H1 (cell line): ENCODE results near the gene TRIM71. TPM values are rescaled to one million over a fixed set of nuclear protein-coding genes. Genes with fewer than 3 reads are reported as not detected.

Source experiments
- CTCF ChIA-PET: fragments of 300-600 bp; sonication (Branson Sonifier 250); formaldehyde crosslinking; loops from one replicate; lab custom pipeline; 2021; ENCODE audit not compliant: partially characterized antibody; lab: Charles Lee
- POLR2A ChIA-PET: fragments of 300-600 bp; sonication (Branson Sonifier 250); formaldehyde crosslinking; loops from one replicate; lab custom pipeline; 2021; ENCODE audit warnings: inconsistent platforms; ENCODE audit not compliant: partially characterized antibody; lab: Charles Lee
- DNase-seq, 2 experiments: peaks; one replicate each; pipeline versions ENCODE4 v3.0.0 to v3.0.0-alpha.2; 2010 to 2022; ENCODE audit warnings: low spot score in 2 of 2, low read depth in 1 of 2, mixed read lengths in 1 of 2
- FAIRE-seq: peaks from 2 replicates; lab custom pipeline; 2011; peaks lifted over from hg19 to GRCh38; lab: Jason Lieb, UNC
- H2AFZ ChIP-seq: 2 replicates; pipeline ENCODE4 v1.8.1; 2012; ENCODE audit warnings: low read length, inconsistent platforms
- H2AK5ac ChIP-seq: 2 replicates; pipeline ENCODE4 v1.6.1; 2013; ENCODE audit warnings: low read depth, low read length
- H2BK120ac ChIP-seq: replicated peaks from 2 replicates; pipeline ENCODE3; 2013; ENCODE audit warnings: low read depth, low read length, inconsistent platforms
- H2BK12ac ChIP-seq: 2 replicates; pipeline ENCODE4 v1.6.1; 2013; ENCODE audit warnings: low read depth, low read length
- H2BK15ac ChIP-seq: 2 replicates; pipeline ENCODE4 v1.6.1; 2013; ENCODE audit warnings: low read length
- H2BK20ac ChIP-seq: 2 replicates; pipeline ENCODE4 v1.6.1; 2013; ENCODE audit warnings: low read length
- H2BK5ac ChIP-seq: 2 replicates; pipeline ENCODE4 v1.6.1; 2013; ENCODE audit warnings: low read depth, low read length
- H3K14ac ChIP-seq: 2 replicates; pipeline ENCODE4 v1.6.1; 2013; ENCODE audit warnings: inconsistent platforms; ENCODE audit not compliant: insufficient read length
- H3K18ac ChIP-seq: 2 replicates; pipeline ENCODE4 v1.6.1; 2013; ENCODE audit warnings: low read length; ENCODE audit errors: extremely low read depth
- H3K23ac ChIP-seq: 2 replicates; pipeline ENCODE4 v1.6.1; 2013; ENCODE audit warnings: inconsistent platforms; ENCODE audit not compliant: insufficient read length
- H3K23me2 ChIP-seq: 2 replicates; pipeline ENCODE4 v1.6.1; 2013; ENCODE audit warnings: low read depth, low read length
- H3K27ac ChIP-seq: 2 replicates; pipeline ENCODE4 v1.6.1; 2011; ENCODE audit warnings: low read depth, low read length, inconsistent platforms
- H3K27me3 ChIP-seq, 4 experiments: replicated peaks in 1 of 4; 1 replicate in 1 of 4; 2 replicates in 3 of 4; pipeline versions ENCODE4 v1.6.1 to v1.8.1; 2011 to 2013; ENCODE audit warnings: low read length in 3 of 4, mild to moderate bottlenecking in 3 of 4, inconsistent platforms in 2 of 4, mixed read lengths in 2 of 4, moderate library complexity in 1 of 4; ENCODE audit not compliant: control insufficient read depth in 3 of 4, insufficient read depth in 3 of 4; ENCODE audit errors: extremely low read depth in 1 of 4
- H3K36me3 ChIP-seq, 4 experiments: 2 replicates each; pipeline versions ENCODE4 v1.6.1 to v1.8.1; 2011 to 2013; ENCODE audit warnings: mild to moderate bottlenecking in 4 of 4, low read length in 3 of 4, moderate library complexity in 2 of 4, control low read depth in 1 of 4, inconsistent platforms in 1 of 4; ENCODE audit not compliant: insufficient read depth in 4 of 4, control insufficient read depth in 2 of 4
- H3K4ac ChIP-seq: replicated peaks from 2 replicates; pipeline ENCODE3; 2013; ENCODE audit warnings: low read length, low read depth, mixed read lengths, inconsistent platforms; ENCODE audit not compliant: insufficient read length
- H3K4me1 ChIP-seq, 4 experiments: replicated peaks in 1 of 4; 1 replicate in 1 of 4; 2 replicates in 3 of 4; pipeline versions ENCODE4 v1.6.1 to v1.8.1; 2011 to 2013; ENCODE audit warnings: low read length in 3 of 4, inconsistent platforms in 2 of 4, mixed read lengths in 1 of 4; ENCODE audit not compliant: insufficient read depth in 4 of 4, control insufficient read depth in 3 of 4
- H3K4me2 ChIP-seq, 2 experiments: 2 replicates each; pipeline versions ENCODE4 v1.6.1 to v1.8.1; 2011 to 2013; ENCODE audit warnings: low read depth in 2 of 2, low read length in 2 of 2, control low read depth in 1 of 2, inconsistent platforms in 1 of 2, mild to moderate bottlenecking in 1 of 2; ENCODE audit not compliant: insufficient read depth in 1 of 2
- H3K4me3 ChIP-seq, 4 experiments: fragments of 200-600, 300-600 bp in 1 of 4; sonication (generic), shearing (Covaris generic), sonication (Bioruptor Twin) in 1 of 4; 2 replicates each; pipeline versions ENCODE4 v1.5.1 to v1.8.1; 2011 to 2016; ENCODE audit warnings: low read length in 4 of 4, low read depth in 3 of 4, control low read depth in 2 of 4, inconsistent platforms in 2 of 4, mild to moderate bottlenecking in 2 of 4, mixed read lengths in 1 of 4, moderate library complexity in 1 of 4; ENCODE audit not compliant: insufficient read depth in 2 of 4; ENCODE audit errors: extremely low read depth in 1 of 4
- H3K56ac ChIP-seq: replicated peaks from 2 replicates; pipeline ENCODE3; 2013; ENCODE audit warnings: low read depth, mild to moderate bottlenecking, mixed read lengths, low read length, inconsistent platforms; ENCODE audit not compliant: insufficient read length
- H3K79me1 ChIP-seq: 2 replicates; pipeline ENCODE4 v1.6.1; 2013; ENCODE audit warnings: low read depth, low read length, control low read depth
- H3K79me2 ChIP-seq, 2 experiments: 2 replicates each; pipeline versions ENCODE4 v1.6.1 to v1.8.1; 2012 to 2013; ENCODE audit warnings: low read length in 2 of 2, mild to moderate bottlenecking in 2 of 2, inconsistent platforms in 1 of 2; ENCODE audit not compliant: insufficient read depth in 2 of 2, control insufficient read depth in 1 of 2
- H3K9ac ChIP-seq, 4 experiments: replicated peaks in 1 of 4; 1 replicate in 1 of 4; 2 replicates in 3 of 4; pipeline versions ENCODE4 v1.6.1 to v1.8.1; 2011 to 2013; ENCODE audit warnings: low read depth in 3 of 4, low read length in 3 of 4, control low read depth in 2 of 4, mild to moderate bottlenecking in 2 of 4, moderate library complexity in 2 of 4, inconsistent platforms in 1 of 4; ENCODE audit errors: extremely low read depth in 1 of 4
- H3K9me3 ChIP-seq, 2 experiments: 2 replicates each; pipeline versions ENCODE4 v1.6.1 to v1.8.1; 2012 to 2013; ENCODE audit warnings: mild to moderate bottlenecking in 2 of 2, moderate library complexity in 2 of 2, control low read depth in 1 of 2, inconsistent platforms in 1 of 2, low read depth in 1 of 2, low read length in 1 of 2, mixed read lengths in 1 of 2; ENCODE audit not compliant: insufficient read depth in 2 of 2
- H4K20me1 ChIP-seq, 2 experiments: replicated peaks in 1 of 2; 2 replicates each; pipeline versions ENCODE3 to v1.8.1; 2011 to 2013; ENCODE audit warnings: inconsistent platforms in 2 of 2, low read length in 2 of 2, mild to moderate bottlenecking in 1 of 2; ENCODE audit not compliant: insufficient read depth in 2 of 2, control insufficient read depth in 1 of 2
- H4K5ac ChIP-seq: 2 replicates; pipeline ENCODE4 v1.6.1; 2013; ENCODE audit warnings: low read length, low read depth, mixed read lengths, inconsistent platforms; ENCODE audit not compliant: insufficient read length
- H4K8ac ChIP-seq: 2 replicates; pipeline ENCODE4 v1.8.0; 2013; ENCODE audit warnings: mild to moderate bottlenecking, moderate library complexity, low read length, inconsistent platforms; ENCODE audit not compliant: insufficient read depth; ENCODE audit errors: extremely low read depth
- H4K91ac ChIP-seq: replicated peaks from 2 replicates; pipeline ENCODE3; 2013; ENCODE audit warnings: low read length, mixed read lengths, inconsistent platforms; ENCODE audit not compliant: insufficient read length
- ATF2 ChIP-seq: IDR thresholded peaks from 2 replicates; pipeline ENCODE4 v1.6.1; 2012; ENCODE audit warnings: low read length, inconsistent platforms
- CTBP2 ChIP-seq: IDR thresholded peaks from 2 replicates; pipeline ENCODE4 v1.7.0; 2011; ENCODE audit warnings: borderline replicate concordance, mild to moderate bottlenecking, moderate library complexity, mixed read lengths, low read length; ENCODE audit not compliant: insufficient read depth, insufficient read length
- EZH2 ChIP-seq: fragments of 200-600 bp; sonication (generic); IDR thresholded peaks from 2 replicates; pipeline ENCODE4 v1.7.1; 2012; ENCODE audit warnings: low read depth, mild to moderate bottlenecking, moderate library complexity, low read length, inconsistent platforms; ENCODE audit not compliant: severe bottlenecking
- HDAC6 ChIP-seq: IDR thresholded peaks from one replicate; pipeline ENCODE4 v1.7.1; 2012; ENCODE audit warnings: low read depth, mild to moderate bottlenecking, inconsistent platforms, low read length, moderate library complexity
- KDM1A ChIP-seq: fragments of 200-600, 300-600 bp; sonication (generic); IDR thresholded peaks from 2 replicates; pipeline ENCODE4 v1.7.1; 2016; ENCODE audit warnings: mild to moderate bottlenecking, low read length, borderline replicate concordance
- KDM5A ChIP-seq: fragments of 200-600 bp; IDR thresholded peaks from 2 replicates; pipeline ENCODE4 v1.7.1; 2012; ENCODE audit warnings: mild to moderate bottlenecking, low read length, inconsistent platforms, mixed read lengths
- POLR2A ChIP-seq, 2 experiments: IDR thresholded peaks; 1 replicate in 1 of 2; 2 replicates in 1 of 2; pipeline ENCODE4 v1.6.1; 2011; ENCODE audit warnings: low read depth in 2 of 2, low read length in 2 of 2, mild to moderate bottlenecking in 2 of 2; ENCODE audit errors: control extremely low read depth in 1 of 2
- RNF2 ChIP-seq: fragments of 200-900, 300-1000 bp; sonication (generic); IDR thresholded peaks from 2 replicates; pipeline ENCODE4 v1.7.1; 2016; ENCODE audit warnings: borderline replicate concordance, low read depth, mild to moderate bottlenecking, antibody characterized with exemption, low read length; ENCODE audit not compliant: poor library complexity, severe bottlenecking; ENCODE audit errors: missing control alignments
- SP1 ChIP-seq: IDR thresholded peaks from 2 replicates; pipeline ENCODE4 v1.6.1; 2011; ENCODE audit warnings: low read depth, low read length
- SP4 ChIP-seq: IDR thresholded peaks from 2 replicates; pipeline ENCODE4 v1.6.1; 2012; ENCODE audit warnings: low read length, inconsistent platforms
- TAF7 ChIP-seq: optimal IDR thresholded peaks from 2 replicates; pipeline ENCODE3; 2011; ENCODE audit warnings: low read depth, mild to moderate bottlenecking, inconsistent platforms, low read length, moderate library complexity, borderline replicate concordance
- WGBS, 2 experiments: shearing (Covaris generic) in 1 of 2; methylation state at CpG; one replicate each; pipeline versions ENCODE4 v1.1.6 to v1.1.7; 2013 to 2015; ENCODE audit warnings: low lambda C conversion rate in 2 of 2, mixed read lengths in 2 of 2, inconsistent platforms in 1 of 2, low coverage in 1 of 2, missing lambda C conversion rate in 1 of 2; ENCODE audit not compliant: insufficient replicate concordance in 2 of 2, insufficient coverage in 1 of 2, insufficient read length in 1 of 2; ENCODE audit errors: extremely low coverage in 1 of 2, missing lambda C conversion rate in 1 of 2; 5-methylcytosine and 5-hydroxymethylcytosine counted together
- polyA plus RNA-seq, 7 experiments: library from polyadenylated mRNA; depleted of rRNA in 3 of 7; stranded (reverse) in 5 of 7; unstranded in 2 of 7; fragments of >200 nt in 5 of 7; fragments of 200-250 nt in 2 of 7; gene quantifications; 1 replicate in 5 of 7; 2 replicates in 1 of 7; 4 replicates in 1 of 7; pipeline versions ENCODE4 v1.2.1 to v1.2.3, GENCODE V29; 2011 to 2013; ENCODE audit warnings: missing spikeins in 2 of 7, mixed read lengths in 2 of 7
- total RNA-seq: library from RNA; stranded (reverse); fragmentation: NEBNext Ultra II Directional; extraction: Animal tissue kit (Norgen Biotek cat#: 25700); gene quantifications from 2 replicates; pipeline ENCODE4 v1.2.1, GENCODE V29; 2021

TRIM71 gene
- total and polyA plus RNA-seq, 2 of the 8 experiments (the other 6 are each of a cell fraction or from before 2014, with no cell fraction given), result 53.7 to 293 TPM

GRCh38 chr3:32850636-32851035, 32.8 kb downstream of the TRIM71 start:
- H4K91ac ChIP-seq, result no peak overlapping the region
- peaks cover 63 to 68% of the 10 kb centered on the region in 2 experiments for H4K20me1 ChIP-seq
- H4K8ac ChIP-seq, result no peak overlapping the region
- H3K56ac ChIP-seq, result no peak overlapping the region
- no peak overlapping the region for H3K14ac ChIP-seq
- ChIA-PET CTCF (interaction anchor here (0.8 to 1.6 kb wide), 4 partner anchors 14 to 52 kb away, joined by 3 to 6 read pairs (median 4); no protein-coding TSS in a partner anchor), POLR2A (interaction anchor here (1.0 to 7.0 kb wide), 11 partner anchors 12 to 123 kb away, joined by 3 to 91 read pairs (median 5); no protein-coding TSS in a partner anchor)
- no peak overlapping the region for H3K23ac ChIP-seq
- no peak overlapping the region for H2BK120ac ChIP-seq
- no peak overlapping the region for H2BK20ac ChIP-seq
- no peak overlapping the region for H3K4ac ChIP-seq
- H3K23me2 ChIP-seq, result 0 out of 2 replicates have a peak, but pooled peaks cover 2% of the 10 kb centered on the region
- no peak overlapping the region for H2AFZ ChIP-seq
- H2BK5ac ChIP-seq, result no peak overlapping the region
- H3K4me1 ChIP-seq, result peaks cover 38 to 63% (median 50%) of the 10 kb centered on the region in 4 experiments
- FAIRE-seq (no peak), DNase-seq (no peak)
- H3K9ac ChIP-seq, result no peak overlapping the region; a peak in 1 of 7 replicates
- peaks cover 2% of the 10 kb centered on the region for H3K79me1 ChIP-seq
- H3K4me3 ChIP-seq, result peak overlapping the region in 2 of 4 experiments; percentile 7 to 37; a peak in 3 of 8 replicates
- WGBS, 2 experiments, result 46% methylated on average over 5 of the region's 5 CpGs; no CpG with 5 or more reads in 1 of the 2 experiments
- H2BK12ac ChIP-seq, result no peak overlapping the region
- H2BK15ac ChIP-seq, result no peak overlapping the region
- no peak overlapping the region for H4K5ac ChIP-seq
- peaks cover 0 to 13% (median 1%) of the 10 kb centered on the region in 4 experiments; a peak in 3 of 8 replicates for H3K36me3 ChIP-seq
- no peak overlapping the region for H2AK5ac ChIP-seq
- H3K4me2 ChIP-seq, result peak overlapping the region; percentile 51 to 81; a peak in 3 of 4 replicates
- no peaks in the 10 kb centered on the region for H3K27me3 ChIP-seq
- no peak overlapping the region for H3K27ac ChIP-seq
- no peaks in the 10 kb centered on the region for H3K9me3 ChIP-seq
- H3K18ac ChIP-seq, result no peak overlapping the region; the same call in 1 of the 2 replicates
- H3K79me2 ChIP-seq, result peaks cover 89 to 99% of the 10 kb centered on the region in 2 experiments
- TF ChIP-seq RNF2 (no peak), POLR2A (IDR thresholded peaks at IDR 0.05; ENCODE audit: control extremely low read depth in 1 of 2, low read depth in 2 of 2, low read length in 2 of 2) (no peak), CTBP2 (no peak), KDM5A (no peak), EZH2 (no peak), KDM1A (no peak), SP4 (no peak), HDAC6 (no peak), TAF7 (no peak), SP1 (no peak), ATF2 (no peak)
